Neural progenitor cell (in vitro differentiated cells): ENCODE measurements around the gene CUBN. TPM values are rescaled to one million over a fixed set of nuclear protein-coding genes. Genes with fewer than 3 reads are reported as not detected.

Experiments used
- DNase-seq: peaks from one replicate; pipeline ENCODE4 v3.0.0-alpha.2; 2016; ENCODE audit warnings: low spot score
- H2AFZ ChIP-seq: fragments of 200-600 bp; sonication (generic); replicated peaks from 2 replicates; pipeline ENCODE4 v1.6.1; 2016; ENCODE audit warnings: antibody characterized with exemption
- H3F3A ChIP-seq: fragments of 200-600 bp; sonication (generic); 2 replicates; pipeline ENCODE4 v1.6.1; 2016; ENCODE audit warnings: antibody characterized with exemption, low read depth
- H3K27ac ChIP-seq: fragments of 200-600 bp; sonication (generic); 2 replicates; pipeline ENCODE4 v1.5.1; 2016; ENCODE audit warnings: mild to moderate bottlenecking
- H3K27me3 ChIP-seq: fragments of 200-600 bp; sonication (generic); 2 replicates; pipeline ENCODE4 v1.6.1; 2016; ENCODE audit warnings: mild to moderate bottlenecking, moderate library complexity
- H3K36me3 ChIP-seq: fragments of 200-600 bp; sonication (generic); 2 replicates; pipeline ENCODE4 v1.5.1; 2016
- H3K4me1 ChIP-seq: fragments of 200-600 bp; sonication (generic); 2 replicates; pipeline ENCODE4 v1.6.1; 2016; ENCODE audit warnings: mixed run types
- H3K4me2 ChIP-seq: fragments of 200-600 bp; sonication (generic); 2 replicates; pipeline ENCODE4 v1.6.1; 2016
- H3K4me3 ChIP-seq: fragments of 200-600 bp; sonication (generic); 2 replicates; pipeline ENCODE4 v1.5.1; 2016
- H3K79me2 ChIP-seq: fragments of 200-600 bp; sonication (generic); 2 replicates; pipeline ENCODE4 v1.6.1; 2016; ENCODE audit warnings: low read depth
- H3K9ac ChIP-seq: fragments of 200-600 bp; sonication (generic); 2 replicates; pipeline ENCODE4 v1.6.1; 2016
- H3K9me3 ChIP-seq: fragments of 200-600 bp; sonication (generic); 2 replicates; pipeline ENCODE4 v1.5.1; 2016; ENCODE audit warnings: low read depth
- H4K20me1 ChIP-seq: fragments of 200-600 bp; sonication (generic); 2 replicates; pipeline ENCODE4 v1.6.1; 2016; ENCODE audit warnings: low read depth
- H3K27ac Mint-ChIP-seq: 3 replicates; pipeline ENCODE4 v1.8.0; 2021; ENCODE audit warnings: mixed read lengths
- H3K27me3 Mint-ChIP-seq: 2 replicates; pipeline ENCODE4 v1.8.0; 2022; ENCODE audit warnings: low read depth, mild to moderate bottlenecking, inconsistent platforms, moderate library complexity, mixed read lengths; ENCODE audit not compliant: insufficient read depth
- H3K36me3 Mint-ChIP-seq: 3 replicates; pipeline ENCODE4 v1.8.0; 2021; ENCODE audit warnings: mixed read lengths
- H3K4me1 Mint-ChIP-seq: 3 replicates; pipeline ENCODE4 v1.8.0; 2021; ENCODE audit warnings: mixed read lengths
- H3K4me3 Mint-ChIP-seq: 3 replicates; pipeline ENCODE4 v1.8.0; 2021; ENCODE audit warnings: mild to moderate bottlenecking, moderate library complexity, mixed read lengths
- H3K9me3 Mint-ChIP-seq: 3 replicates; pipeline ENCODE4 v1.8.0; 2020; ENCODE audit warnings: mixed read lengths
- CTCF ChIP-seq: fragments of 200-600 bp; sonication (generic); IDR thresholded peaks from 2 replicates; pipeline ENCODE4 v1.5.1; 2017; ENCODE audit warnings: antibody characterized with exemption, mild to moderate bottlenecking
- EZH2 ChIP-seq: fragments of 200-600 bp; sonication (generic); IDR thresholded peaks from 2 replicates; pipeline ENCODE4 v1.6.1; 2017; ENCODE audit warnings: antibody characterized with exemption, mild to moderate bottlenecking, moderate library complexity
- EZH2phosphoT487 ChIP-seq: fragments of 200-600 bp; sonication (generic); IDR thresholded peaks from 2 replicates; pipeline ENCODE4 v1.6.1; 2017; ENCODE audit warnings: antibody characterized with exemption
- total RNA-seq: library from RNA; depleted of rRNA; stranded (reverse); fragments of >200 nt; gene quantifications from 2 replicates; pipeline ENCODE4 v1.2.3, GENCODE V29; 2015; ENCODE audit warnings: low replicate concordance

The CUBN gene
- total RNA-seq, 1 donor from 2014 or later: 2.2 TPM

- no peaks in the 10 kb centered on the region for H3F3A ChIP-seq
- Mint-ChIP-seq H3K36me3 (peaks cover 4% of the 10 kb centered on the region), H3K9me3 (peaks cover 2% of the 10 kb centered on the region), H3K27ac (no peak overlapping the region), H3K4me3 (no peak overlapping the region), H3K27me3 (peaks cover 2% of the 10 kb centered on the region), H3K4me1 (peaks cover 21% of the 10 kb centered on the region)
- H3K9me3 ChIP-seq: no peaks in the 10 kb centered on the region
- no peaks in the 10 kb centered on the region for H3K27me3 ChIP-seq
- H3K27ac ChIP-seq: no peak overlapping the region
- no peaks in the 10 kb centered on the region for H3K36me3 ChIP-seq
- H3K4me2 ChIP-seq: no peak overlapping the region
- no peaks in the 10 kb centered on the region for H3K4me1 ChIP-seq
- H4K20me1 ChIP-seq: no peaks in the 10 kb centered on the region
- H3K4me3 ChIP-seq: no peak overlapping the region
- H2AFZ ChIP-seq: no peak overlapping the region
- H3K79me2 ChIP-seq: no peaks in the 10 kb centered on the region
- no peak overlapping the region for H3K9ac ChIP-seq
- DNase-seq: no peak
- TF ChIP-seq EZH2 (no peak), EZH2phosphoT487 (no peak), CTCF (no peak)
Observed at GRCh38 chr10:16941067-16941466, 188.5 kb downstream of the CUBN start.

- no peak overlapping the region for H3K4me2 ChIP-seq
- no peak overlapping the region for H3K27ac Mint-ChIP-seq
- no peaks in the 10 kb centered on the region for H3F3A ChIP-seq
- TF ChIP-seq EZH2 (no peak), EZH2phosphoT487 (no peak), CTCF (no peak)
- peaks cover 15% of the 10 kb centered on the region for H3K4me1 Mint-ChIP-seq
- no peak overlapping the region for H3K27ac ChIP-seq
- no peak overlapping the region for H3K9ac ChIP-seq
- peaks cover 2% of the 10 kb centered on the region for H3K27me3 Mint-ChIP-seq
- DNase-seq: no peak
- peak overlapping the region; percentile 31 for H2AFZ ChIP-seq
- H3K36me3 ChIP-seq: no peaks in the 10 kb centered on the region
- H3K4me3 Mint-ChIP-seq: no peak overlapping the region
- H3K4me3 ChIP-seq: no peak overlapping the region
- H3K79me2 ChIP-seq: no peaks in the 10 kb centered on the region
- H3K4me1 ChIP-seq: no peaks in the 10 kb centered on the region
- H3K36me3 Mint-ChIP-seq: peaks cover 6% of the 10 kb centered on the region
- H4K20me1 ChIP-seq: no peaks in the 10 kb centered on the region
- peaks cover 4% of the 10 kb centered on the region for H3K9me3 Mint-ChIP-seq
- no peaks in the 10 kb centered on the region for H3K9me3 ChIP-seq
- no peaks in the 10 kb centered on the region for H3K27me3 ChIP-seq
Observed at GRCh38 chr10:16938952-16939351, 190.7 kb downstream of the CUBN start.

GRCh38 chr10:16934461-16934860 is 195.2 kb downstream of the CUBN start:
- Mint-ChIP-seq H3K27ac (no peak overlapping the region), H3K4me3 (no peak overlapping the region), H3K36me3 (peaks cover 13% of the 10 kb centered on the region), H3K27me3 (peaks cover 2% of the 10 kb centered on the region), H3K9me3 (peaks cover 10% of the 10 kb centered on the region), H3K4me1 (peaks cover 28% of the 10 kb centered on the region)
- H3K79me2 ChIP-seq: no peaks in the 10 kb centered on the region
- no peak overlapping the region for H2AFZ ChIP-seq
- no peaks in the 10 kb centered on the region for H3K27me3 ChIP-seq
- no peak overlapping the region for H3K9ac ChIP-seq
- no peak for DNase-seq
- TF ChIP-seq EZH2: no peak
- TF ChIP-seq EZH2phosphoT487: no peak
- no peak for TF ChIP-seq CTCF
- no peak overlapping the region for H3K27ac ChIP-seq
- H3K36me3 ChIP-seq: no peaks in the 10 kb centered on the region
- no peaks in the 10 kb centered on the region for H3K9me3 ChIP-seq
- no peaks in the 10 kb centered on the region for H3F3A ChIP-seq
- H3K4me3 ChIP-seq: no peak overlapping the region
- H3K4me1 ChIP-seq: peaks cover 2% of the 10 kb centered on the region
- no peaks in the 10 kb centered on the region for H4K20me1 ChIP-seq
- no peak overlapping the region for H3K4me2 ChIP-seq
